Endothelial cell of umbilical vein (primary cell): ENCODE measurements around the gene CGNL1.

Source experiments
- EZH2 ChIP-seq: IDR thresholded peaks from 2 replicates; pipeline ENCODE4 v1.6.1; 2012; ENCODE audit warnings: borderline replicate concordance, low read depth, mild to moderate bottlenecking, moderate library complexity, low read length, inconsistent platforms; ENCODE audit not compliant: severe bottlenecking
- POLR2A ChIP-seq: IDR thresholded peaks from 2 replicates; pipeline ENCODE4 v1.6.1; 2012; ENCODE audit warnings: low read depth, mild to moderate bottlenecking, control low read depth, low read length
- POLR2AphosphoS5 ChIP-seq: IDR thresholded peaks from 2 replicates; pipeline ENCODE4 v1.6.1; 2012; ENCODE audit warnings: low read depth, mild to moderate bottlenecking, control low read depth, low read length, moderate library complexity; ENCODE audit not compliant: insufficient read depth
- TF ChIP-seq, protein P1 (sequence below), 2 donors: IDR thresholded peaks; 1 replicate in 1 of 2; 2 replicates in 1 of 2; pipeline ENCODE4 v1.5.1; 2011; ENCODE audit warnings: low read length in 2 of 2, mild to moderate bottlenecking in 2 of 2, moderate library complexity in 2 of 2, control low read depth in 1 of 2, inconsistent platforms in 1 of 2, low read depth in 1 of 2; ENCODE audit not compliant: insufficient read depth in 1 of 2; ENCODE audit errors: extremely low read depth in 1 of 2
- TF ChIP-seq, protein P2 (sequence below): IDR thresholded peaks from 2 replicates; pipeline ENCODE4 v1.6.1; 2011; ENCODE audit not compliant: insufficient read depth, insufficient read length

DNA sequence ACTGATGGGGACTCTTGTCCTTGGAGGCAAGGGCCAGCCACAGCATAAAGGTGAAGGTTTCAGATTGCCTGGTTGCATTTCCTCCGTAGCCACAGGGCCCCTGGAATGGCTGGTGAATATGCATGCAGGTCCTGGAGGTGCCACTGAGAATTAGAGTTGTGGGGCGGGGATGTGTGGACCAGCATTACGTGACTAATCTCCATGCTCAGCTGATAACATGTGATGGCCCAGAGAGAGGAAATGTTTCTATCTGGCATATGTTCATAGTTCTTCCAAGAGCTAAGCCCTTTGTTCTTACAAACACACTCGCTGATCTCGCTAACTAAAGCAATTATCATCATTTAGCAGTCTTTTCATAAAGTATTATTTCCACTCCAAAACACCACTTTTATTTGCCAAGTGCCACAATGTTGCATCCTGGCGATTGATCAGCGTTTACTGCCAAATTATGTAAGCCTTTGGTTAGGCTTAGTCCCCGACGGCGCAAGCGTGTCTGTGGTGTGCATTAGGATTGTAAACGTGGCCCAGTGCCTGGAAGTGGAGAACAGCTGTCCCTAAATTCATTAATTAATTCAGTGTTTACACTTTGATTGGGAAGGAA lies 55.9 kb downstream of the CGNL1 start:
- TF ChIP-seq, protein P1, sequence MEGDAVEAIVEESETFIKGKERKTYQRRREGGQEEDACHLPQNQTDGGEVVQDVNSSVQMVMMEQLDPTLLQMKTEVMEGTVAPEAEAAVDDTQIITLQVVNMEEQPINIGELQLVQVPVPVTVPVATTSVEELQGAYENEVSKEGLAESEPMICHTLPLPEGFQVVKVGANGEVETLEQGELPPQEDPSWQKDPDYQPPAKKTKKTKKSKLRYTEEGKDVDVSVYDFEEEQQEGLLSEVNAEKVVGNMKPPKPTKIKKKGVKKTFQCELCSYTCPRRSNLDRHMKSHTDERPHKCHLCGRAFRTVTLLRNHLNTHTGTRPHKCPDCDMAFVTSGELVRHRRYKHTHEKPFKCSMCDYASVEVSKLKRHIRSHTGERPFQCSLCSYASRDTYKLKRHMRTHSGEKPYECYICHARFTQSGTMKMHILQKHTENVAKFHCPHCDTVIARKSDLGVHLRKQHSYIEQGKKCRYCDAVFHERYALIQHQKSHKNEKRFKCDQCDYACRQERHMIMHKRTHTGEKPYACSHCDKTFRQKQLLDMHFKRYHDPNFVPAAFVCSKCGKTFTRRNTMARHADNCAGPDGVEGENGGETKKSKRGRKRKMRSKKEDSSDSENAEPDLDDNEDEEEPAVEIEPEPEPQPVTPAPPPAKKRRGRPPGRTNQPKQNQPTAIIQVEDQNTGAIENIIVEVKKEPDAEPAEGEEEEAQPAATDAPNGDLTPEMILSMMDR (IDR thresholded peaks at IDR 0.05; ENCODE audit: extremely low read depth in 1 of 2, insufficient read depth in 1 of 2, low read depth in 1 of 2, low read length in 2 of 2), result no peak
- TF ChIP-seq EZH2 (no peak), POLR2AphosphoS5 (no peak), POLR2A (no peak)
- TF ChIP-seq, protein P2, sequence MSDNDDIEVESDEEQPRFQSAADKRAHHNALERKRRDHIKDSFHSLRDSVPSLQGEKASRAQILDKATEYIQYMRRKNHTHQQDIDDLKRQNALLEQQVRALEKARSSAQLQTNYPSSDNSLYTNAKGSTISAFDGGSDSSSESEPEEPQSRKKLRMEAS, result no peak
